Caco-2 (cell line): ENCODE measurements around the gene APLP1. TPM values are rescaled to one million over a fixed set of nuclear protein-coding genes. Genes with fewer than 3 reads are reported as not detected.

Experiments used
- BruUV-seq: library from RNA; stranded (reverse); fragments of 400-500 nt; replicated peaks from 2 replicates; lab custom pipeline; 2021; lab: Mats Ljungman, UMichigan
- CTCF ChIA-PET: fragments of 300-600 bp; sonication (Branson Sonifier 250); formaldehyde crosslinking; loops from one replicate; lab custom pipeline; 2022; ENCODE audit warnings: antibody characterized with exemption; lab: Charles Lee
- POLR2A ChIA-PET: fragments of 300-600 bp; sonication (Branson Sonifier 250); formaldehyde crosslinking; loops from one replicate; lab custom pipeline; 2022; ENCODE audit warnings: antibody characterized with exemption; lab: Charles Lee
- DNase-seq, 2 experiments: peaks; one replicate each; pipeline versions ENCODE4 v3.0.0 to v3.0.0-alpha.2; 2020 to 2022
- H3K27me3 ChIP-seq: replicated peaks from 2 replicates; pipeline ENCODE4 v1.6.0; 2011; ENCODE audit warnings: low read length; ENCODE audit not compliant: control insufficient read depth, insufficient read depth
- H3K36me3 ChIP-seq: 2 replicates; pipeline ENCODE4 v1.5.1; 2011; ENCODE audit warnings: low read length; ENCODE audit not compliant: control insufficient read depth, insufficient read depth
- H3K4me1 ChIP-seq: fragments of 250-450 bp; sonication (Bioruptor Pico); 2 replicates; pipeline ENCODE4 v1.5.1; 2020; ENCODE audit warnings: mild to moderate bottlenecking
- H3K4me3 ChIP-seq: 2 replicates; pipeline ENCODE4 v1.5.1; 2011; ENCODE audit warnings: low read depth, mild to moderate bottlenecking, control low read depth, low read length
- H3K9me3 ChIP-seq: fragments of 250-450 bp; sonication (Bioruptor Pico); 2 replicates; pipeline ENCODE4 v1.5.1; 2020; ENCODE audit warnings: mild to moderate bottlenecking, moderate library complexity
- H3K27ac Mint-ChIP-seq: one replicate; pipeline ENCODE4 v1.8.0; 2022; ENCODE audit warnings: mixed read lengths; ENCODE audit not compliant: unreplicated experiment
- H3K27me3 Mint-ChIP-seq: one replicate; pipeline ENCODE4 v1.8.0; 2022; ENCODE audit warnings: mixed read lengths; ENCODE audit not compliant: insufficient read depth, unreplicated experiment
- H3K36me3 Mint-ChIP-seq: one replicate; pipeline ENCODE4 v1.8.0; 2022; ENCODE audit warnings: mild to moderate bottlenecking, mixed read lengths; ENCODE audit not compliant: insufficient read depth, unreplicated experiment
- H3K4me1 Mint-ChIP-seq: one replicate; pipeline ENCODE4 v1.8.0; 2022; ENCODE audit warnings: low read depth, mixed read lengths; ENCODE audit not compliant: unreplicated experiment
- H3K4me3 Mint-ChIP-seq: one replicate; pipeline ENCODE4 v1.8.0; 2022; ENCODE audit warnings: mild to moderate bottlenecking, moderate library complexity, mixed read lengths; ENCODE audit not compliant: unreplicated experiment
- H3K9me3 Mint-ChIP-seq: one replicate; pipeline ENCODE4 v1.8.0; 2022; ENCODE audit warnings: mixed read lengths; ENCODE audit not compliant: unreplicated experiment
- intact Hi-C: fragments of 100-400 bp; cut with micrococcal nuclease; formaldehyde crosslinking; loops from one replicate; pipeline ENCODE4 v1.10.0; 2022; ENCODE audit not compliant: unreplicated experiment
- total RNA-seq: library from RNA; stranded (reverse); gene quantifications from 2 replicates; pipeline ENCODE4 v1.2.3, GENCODE V29; 2022
- TF ChIP-seq, protein P1 (sequence below), 2 experiments: fragments of 200-600 bp in 1 of 2; IDR thresholded peaks; 1 replicate in 1 of 2; 2 replicates in 1 of 2; pipeline versions ENCODE4 v1.5.1 to v1.8.0; 2011 to 2022; ENCODE audit warnings: antibody characterized with exemption in 1 of 2, control low read depth in 1 of 2, inconsistent platforms in 1 of 2, low read depth in 1 of 2, low read length in 1 of 2, mild to moderate bottlenecking in 1 of 2, moderate library complexity in 1 of 2; ENCODE audit not compliant: insufficient read depth in 1 of 2, severe bottlenecking in 1 of 2, unreplicated experiment in 1 of 2

APLP1 gene
- total RNA-seq, 1 experiment from 2014 or later, result 6.5 TPM

- no peaks in the 10 kb centered on the region; the same call in none of the 2 replicates for H3K27me3 ChIP-seq
- H3K36me3 ChIP-seq, result no peaks in the 10 kb centered on the region; the same call in none of the 2 replicates
- H3K4me3 ChIP-seq, result no peak overlapping the region
- Mint-ChIP-seq H3K4me3 (no peak overlapping the region), H3K27ac (no peak overlapping the region), H3K9me3 (no peaks in the 10 kb centered on the region), H3K36me3 (no peaks in the 10 kb centered on the region), H3K4me1 (peaks cover 9% of the 10 kb centered on the region), H3K27me3 (peaks cover 24% of the 10 kb centered on the region)
- ChIA-PET CTCF (no interaction called here), POLR2A (no interaction called here)
- H3K4me1 ChIP-seq, result peaks cover 23% of the 10 kb centered on the region
- TF ChIP-seq, protein P1, sequence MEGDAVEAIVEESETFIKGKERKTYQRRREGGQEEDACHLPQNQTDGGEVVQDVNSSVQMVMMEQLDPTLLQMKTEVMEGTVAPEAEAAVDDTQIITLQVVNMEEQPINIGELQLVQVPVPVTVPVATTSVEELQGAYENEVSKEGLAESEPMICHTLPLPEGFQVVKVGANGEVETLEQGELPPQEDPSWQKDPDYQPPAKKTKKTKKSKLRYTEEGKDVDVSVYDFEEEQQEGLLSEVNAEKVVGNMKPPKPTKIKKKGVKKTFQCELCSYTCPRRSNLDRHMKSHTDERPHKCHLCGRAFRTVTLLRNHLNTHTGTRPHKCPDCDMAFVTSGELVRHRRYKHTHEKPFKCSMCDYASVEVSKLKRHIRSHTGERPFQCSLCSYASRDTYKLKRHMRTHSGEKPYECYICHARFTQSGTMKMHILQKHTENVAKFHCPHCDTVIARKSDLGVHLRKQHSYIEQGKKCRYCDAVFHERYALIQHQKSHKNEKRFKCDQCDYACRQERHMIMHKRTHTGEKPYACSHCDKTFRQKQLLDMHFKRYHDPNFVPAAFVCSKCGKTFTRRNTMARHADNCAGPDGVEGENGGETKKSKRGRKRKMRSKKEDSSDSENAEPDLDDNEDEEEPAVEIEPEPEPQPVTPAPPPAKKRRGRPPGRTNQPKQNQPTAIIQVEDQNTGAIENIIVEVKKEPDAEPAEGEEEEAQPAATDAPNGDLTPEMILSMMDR (IDR thresholded peaks at IDR 0.05; ENCODE audit: insufficient read depth in 1 of 2, low read depth in 1 of 2, low read length in 1 of 2, severe bottlenecking in 1 of 2, unreplicated experiment in 1 of 2), result no peak
- no TSS peak for BruUV-seq
- H3K9me3 ChIP-seq, result no peaks in the 10 kb centered on the region
- no peak for DNase-seq
- intact Hi-C loops, result no loop called here
Observed at GRCh38 chr19:35871611-35872010, 3.2 kb downstream of the APLP1 start.

DNA sequence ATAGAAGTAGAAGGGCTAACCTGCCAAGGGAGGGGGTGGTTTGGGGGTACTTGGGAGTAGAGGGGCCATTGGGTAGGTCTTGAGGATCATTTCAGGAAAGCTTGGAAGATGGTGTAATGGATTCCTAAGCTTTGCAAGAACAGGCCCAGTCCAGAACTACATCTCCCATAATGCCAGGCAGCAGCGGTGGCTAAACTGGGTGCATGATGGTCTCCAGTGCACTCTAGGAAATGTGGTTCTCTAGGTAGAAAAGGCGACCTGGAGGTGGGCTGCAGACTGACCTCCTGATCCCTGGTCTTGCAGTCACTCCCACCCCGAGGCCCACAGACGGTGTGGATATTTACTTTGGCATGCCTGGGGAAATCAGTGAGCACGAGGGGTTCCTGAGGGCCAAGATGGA is 3.8 kb downstream of the APLP1 start:
- no peaks in the 10 kb centered on the region; the same call in none of the 2 replicates for H3K36me3 ChIP-seq
- intact Hi-C loops, result no loop called here
- TF ChIP-seq, protein P1 (IDR thresholded peaks at IDR 0.05; ENCODE audit: insufficient read depth in 1 of 2, low read depth in 1 of 2, low read length in 1 of 2, severe bottlenecking in 1 of 2, unreplicated experiment in 1 of 2), result no peak
- no TSS peak for BruUV-seq
- H3K27me3 ChIP-seq, result no peaks in the 10 kb centered on the region; the same call in none of the 2 replicates
- no peak overlapping the region for H3K27ac Mint-ChIP-seq
- H3K9me3 Mint-ChIP-seq, result no peaks in the 10 kb centered on the region
- POLR2A ChIA-PET, result no interaction called here
- DNase-seq, result no peak
- no peaks in the 10 kb centered on the region for H3K9me3 ChIP-seq
- H3K27me3 Mint-ChIP-seq, result peaks cover 23% of the 10 kb centered on the region
- H3K4me1 Mint-ChIP-seq, result peaks cover 9% of the 10 kb centered on the region
- no peak overlapping the region for H3K4me3 Mint-ChIP-seq
- CTCF ChIA-PET, result no interaction called here
- H3K4me1 ChIP-seq, result peaks cover 23% of the 10 kb centered on the region
- no peaks in the 10 kb centered on the region for H3K36me3 Mint-ChIP-seq
- no peak overlapping the region for H3K4me3 ChIP-seq

DNA sequence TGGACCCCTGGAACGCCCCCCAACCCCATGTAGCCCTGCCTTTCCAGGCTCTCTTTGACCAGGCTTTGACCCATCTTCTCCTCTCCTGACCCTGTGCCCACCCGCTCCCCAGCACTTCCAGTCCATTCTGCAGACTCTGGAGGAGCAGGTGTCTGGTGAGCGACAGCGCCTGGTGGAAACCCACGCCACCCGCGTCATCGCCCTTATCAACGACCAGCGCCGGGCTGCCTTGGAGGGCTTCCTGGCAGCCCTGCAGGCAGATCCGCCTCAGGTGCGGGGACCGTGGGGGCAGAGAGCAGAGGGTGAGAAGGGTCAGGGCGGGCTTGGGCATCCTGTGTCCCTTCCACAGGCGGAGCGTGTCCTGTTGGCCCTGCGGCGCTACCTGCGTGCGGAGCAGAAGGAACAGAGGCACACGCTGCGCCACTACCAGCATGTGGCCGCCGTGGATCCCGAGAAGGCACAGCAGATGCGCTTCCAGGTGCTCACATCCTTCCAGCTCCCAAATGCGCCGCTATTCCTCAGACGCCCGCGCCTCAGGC is 6.1 kb downstream of the APLP1 start:
- peaks cover under 1% of the 10 kb centered on the region for H3K36me3 Mint-ChIP-seq
- BruUV-seq, result no TSS peak
- Histone ChIP-seq H3K36me3 (no peaks in the 10 kb centered on the region; the same call in none of the 2 replicates), H3K27me3 (peaks cover 1% of the 10 kb centered on the region; the same call in 1 of the 2 replicates), H3K4me3 (no peak overlapping the region), H3K4me1 (peaks cover 8% of the 10 kb centered on the region), H3K9me3 (no peaks in the 10 kb centered on the region)
- intact Hi-C loops, result no loop called here
- TF ChIP-seq, protein P1 (IDR thresholded peaks at IDR 0.05; ENCODE audit: insufficient read depth in 1 of 2, low read depth in 1 of 2, low read length in 1 of 2, severe bottlenecking in 1 of 2, unreplicated experiment in 1 of 2), result no peak
- peaks cover 11% of the 10 kb centered on the region for H3K4me1 Mint-ChIP-seq
- no peak for DNase-seq
- POLR2A ChIA-PET, result no interaction called here
- H3K27ac Mint-ChIP-seq, result no peak overlapping the region
- CTCF ChIA-PET, result no interaction called here
- H3K4me3 Mint-ChIP-seq, result no peak overlapping the region
- peaks cover 29% of the 10 kb centered on the region for H3K27me3 Mint-ChIP-seq
- H3K9me3 Mint-ChIP-seq, result no peaks in the 10 kb centered on the region
